ENCODE results near the gene C11orf65.
"Not testable (repeated sequence)": the region's sequence is repeated elsewhere in the genome, so short reads cannot be mapped to it uniquely, and the experiment has no call there.

DNA sequence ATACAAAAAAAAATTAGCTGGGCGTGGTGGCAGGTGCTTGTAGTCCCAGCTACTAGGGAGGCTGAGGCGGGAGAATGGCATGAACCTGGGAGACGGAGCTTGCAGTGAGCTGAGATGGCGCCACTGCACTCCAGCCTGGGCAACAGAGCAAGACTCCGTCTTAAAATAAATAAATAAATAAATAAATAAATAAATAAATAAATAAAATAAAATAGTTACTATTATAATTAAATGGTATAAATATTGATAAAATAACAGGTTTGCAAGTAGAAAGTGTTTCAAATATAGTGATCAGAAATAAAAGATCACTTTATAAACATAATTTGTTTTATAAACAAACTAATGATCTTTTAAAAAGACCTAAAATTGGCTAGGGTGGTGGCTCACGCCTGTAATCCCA, 70.7 kb downstream of the C11orf65 start:
- TF ChIP-seq CTCF, POLR2A (IDR thresholded peaks at IDR 0.05): not testable (repeated sequence)
